GM21367 (cell line): ENCODE data around the gene MYO1D.

Source experiments
- ATAC-seq: cut with Tn5 transposase; IDR thresholded peaks from one replicate; pipeline ENCODE4 v1.9.1; 2021; ENCODE audit not compliant: unreplicated experiment

Gene MYO1D

GRCh38 chr17:32493976-32494513, 382.9 kb downstream of the MYO1D start:
- no peak for ATAC-seq

GRCh38 chr17:32493571-32493970, 383.4 kb downstream of the MYO1D start:
- no peak for ATAC-seq

- ATAC-seq = no peak
Measured at GRCh38 chr17:32492648-32493289, 384.2 kb downstream of the MYO1D start.

GRCh38 chr17:32492264-32492589, 384.7 kb downstream of the MYO1D start:
- no peak for ATAC-seq

- ATAC-seq = no peak
Measured at GRCh38 chr17:32491371-32492263, 385.3 kb downstream of the MYO1D start.

GRCh38 chr17:32490101-32490482, 386.8 kb downstream of the MYO1D start:
- no peak for ATAC-seq

- no peak for ATAC-seq
Measured at GRCh38 chr17:32489320-32490100, 387.4 kb downstream of the MYO1D start.

GRCh38 chr17:32488604-32489180, 388.2 kb downstream of the MYO1D start:
- no peak for ATAC-seq

GRCh38 chr17:32488177-32488542, 388.8 kb downstream of the MYO1D start:
- ATAC-seq = no peak

GRCh38 chr17:32487473-32488176, 389.3 kb downstream of the MYO1D start:
- ATAC-seq = no peak

GRCh38 chr17:32486701-32487472, 390.0 kb downstream of the MYO1D start, which contains the start of gene CDK5R1:
Gene CDK5R1, plus strand, starts transcription at chr17:32486993. Its CDS starts 628 bp downstream, at chr17:32487621.
- peak; percentile 27 for ATAC-seq

- ATAC-seq = peak; percentile 35
Measured at GRCh38 chr17:32486111-32486700, 390.7 kb downstream of the MYO1D start.

- no peak for ATAC-seq
Measured at GRCh38 chr17:32485261-32486110, 391.4 kb downstream of the MYO1D start.

- ATAC-seq = no peak
Measured at GRCh38 chr17:32484628-32485027, 392.3 kb downstream of the MYO1D start.

- no peak for ATAC-seq
Measured at GRCh38 chr17:32484041-32484461, 392.9 kb downstream of the MYO1D start.

GRCh38 chr17:32483451-32484019, 393.4 kb downstream of the MYO1D start:
- no peak for ATAC-seq

GRCh38 chr17:32482568-32483320, 394.2 kb downstream of the MYO1D start:
- no peak for ATAC-seq
